ENCODE measurements around the gene S100A10.

S100A10 gene

DNA sequence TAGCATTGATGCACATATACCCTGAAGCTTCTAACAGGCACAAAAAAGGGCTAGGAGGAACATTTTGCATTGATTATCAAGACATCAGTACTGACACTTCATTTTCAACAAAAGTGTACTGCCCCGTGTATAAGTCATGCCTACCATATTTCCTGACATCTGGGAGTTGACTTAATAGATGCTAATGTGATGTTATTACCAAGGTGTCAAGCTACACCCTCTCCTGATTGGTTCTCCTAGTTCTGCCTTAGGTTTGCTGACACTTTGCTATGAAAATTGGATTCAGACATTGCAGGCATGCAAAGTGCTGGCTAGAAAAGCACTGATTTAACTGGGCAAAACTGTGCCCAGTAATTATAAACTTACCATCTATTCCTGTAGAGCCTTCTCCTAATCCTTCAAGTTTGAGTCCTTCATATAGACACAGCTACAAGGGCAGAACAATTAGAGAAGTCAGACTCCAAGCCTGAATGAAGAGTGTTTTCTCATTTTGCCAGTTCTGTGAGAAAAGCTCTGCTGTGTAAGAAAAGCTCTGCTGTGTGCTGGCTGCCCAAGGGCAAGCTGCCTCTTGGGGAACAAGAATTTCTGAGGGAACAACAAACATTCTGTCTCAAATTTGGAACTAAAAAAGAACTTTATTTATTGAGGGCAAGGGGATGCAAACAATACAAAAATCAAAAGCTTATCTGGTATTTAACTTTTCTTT is 11.2 kb downstream of the S100A10 start:
- TF ChIP-seq, protein P1, sequence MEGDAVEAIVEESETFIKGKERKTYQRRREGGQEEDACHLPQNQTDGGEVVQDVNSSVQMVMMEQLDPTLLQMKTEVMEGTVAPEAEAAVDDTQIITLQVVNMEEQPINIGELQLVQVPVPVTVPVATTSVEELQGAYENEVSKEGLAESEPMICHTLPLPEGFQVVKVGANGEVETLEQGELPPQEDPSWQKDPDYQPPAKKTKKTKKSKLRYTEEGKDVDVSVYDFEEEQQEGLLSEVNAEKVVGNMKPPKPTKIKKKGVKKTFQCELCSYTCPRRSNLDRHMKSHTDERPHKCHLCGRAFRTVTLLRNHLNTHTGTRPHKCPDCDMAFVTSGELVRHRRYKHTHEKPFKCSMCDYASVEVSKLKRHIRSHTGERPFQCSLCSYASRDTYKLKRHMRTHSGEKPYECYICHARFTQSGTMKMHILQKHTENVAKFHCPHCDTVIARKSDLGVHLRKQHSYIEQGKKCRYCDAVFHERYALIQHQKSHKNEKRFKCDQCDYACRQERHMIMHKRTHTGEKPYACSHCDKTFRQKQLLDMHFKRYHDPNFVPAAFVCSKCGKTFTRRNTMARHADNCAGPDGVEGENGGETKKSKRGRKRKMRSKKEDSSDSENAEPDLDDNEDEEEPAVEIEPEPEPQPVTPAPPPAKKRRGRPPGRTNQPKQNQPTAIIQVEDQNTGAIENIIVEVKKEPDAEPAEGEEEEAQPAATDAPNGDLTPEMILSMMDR (conservative IDR thresholded peaks at IDR 0.05; ENCODE audit: low read depth, low read length): no peak
- Histone ChIP-seq H4K20me1 (ENCODE audit: insufficient read depth) (no peaks in the 10 kb centered on the region), H3K4me2 (no peak overlapping the region), H2AFZ (ENCODE audit: low read depth) (no peak overlapping the region), H3K36me3 (ENCODE audit: insufficient read depth) (no peaks in the 10 kb centered on the region), H3K4me3 (IDR thresholded peaks at IDR 0.05; ENCODE audit: insufficient read depth, low read depth, low read length) (no peak overlapping the region), H3K27me3 (ENCODE audit: insufficient read depth, low read depth) (no peaks in the 10 kb centered on the region), H3K9ac (no peak overlapping the region), H3K27ac (no peak overlapping the region), H3K79me2 (ENCODE audit: insufficient read depth, low read depth) (no peaks in the 10 kb centered on the region), H3K4me1 (ENCODE audit: low read depth, poor library complexity, severe bottlenecking) (peaks cover 23% of the 10 kb centered on the region)

- TF ChIP-seq, protein P1 (conservative IDR thresholded peaks at IDR 0.05; ENCODE audit: low read depth, low read length): no peak
- H3K4me1 ChIP-seq (ENCODE audit: low read depth, poor library complexity, severe bottlenecking): peaks cover 23% of the 10 kb centered on the region
- H2AFZ ChIP-seq (ENCODE audit: low read depth): no peak overlapping the region
- H3K27ac ChIP-seq: no peak overlapping the region
- H3K36me3 ChIP-seq (ENCODE audit: insufficient read depth): no peaks in the 10 kb centered on the region
- H3K27me3 ChIP-seq (ENCODE audit: insufficient read depth, low read depth): no peaks in the 10 kb centered on the region
- H3K9ac ChIP-seq: no peak overlapping the region
- no peak overlapping the region for H3K4me2 ChIP-seq
- no peaks in the 10 kb centered on the region for H4K20me1 ChIP-seq (ENCODE audit: insufficient read depth)
- H3K4me3 ChIP-seq (IDR thresholded peaks at IDR 0.05; ENCODE audit: insufficient read depth, low read depth, low read length): no peak overlapping the region
- no peaks in the 10 kb centered on the region for H3K79me2 ChIP-seq (ENCODE audit: insufficient read depth, low read depth)
These were observed 12.5 kb downstream of the S100A10 start for GRCh38 chr1:151981178-151981525.

DNA sequence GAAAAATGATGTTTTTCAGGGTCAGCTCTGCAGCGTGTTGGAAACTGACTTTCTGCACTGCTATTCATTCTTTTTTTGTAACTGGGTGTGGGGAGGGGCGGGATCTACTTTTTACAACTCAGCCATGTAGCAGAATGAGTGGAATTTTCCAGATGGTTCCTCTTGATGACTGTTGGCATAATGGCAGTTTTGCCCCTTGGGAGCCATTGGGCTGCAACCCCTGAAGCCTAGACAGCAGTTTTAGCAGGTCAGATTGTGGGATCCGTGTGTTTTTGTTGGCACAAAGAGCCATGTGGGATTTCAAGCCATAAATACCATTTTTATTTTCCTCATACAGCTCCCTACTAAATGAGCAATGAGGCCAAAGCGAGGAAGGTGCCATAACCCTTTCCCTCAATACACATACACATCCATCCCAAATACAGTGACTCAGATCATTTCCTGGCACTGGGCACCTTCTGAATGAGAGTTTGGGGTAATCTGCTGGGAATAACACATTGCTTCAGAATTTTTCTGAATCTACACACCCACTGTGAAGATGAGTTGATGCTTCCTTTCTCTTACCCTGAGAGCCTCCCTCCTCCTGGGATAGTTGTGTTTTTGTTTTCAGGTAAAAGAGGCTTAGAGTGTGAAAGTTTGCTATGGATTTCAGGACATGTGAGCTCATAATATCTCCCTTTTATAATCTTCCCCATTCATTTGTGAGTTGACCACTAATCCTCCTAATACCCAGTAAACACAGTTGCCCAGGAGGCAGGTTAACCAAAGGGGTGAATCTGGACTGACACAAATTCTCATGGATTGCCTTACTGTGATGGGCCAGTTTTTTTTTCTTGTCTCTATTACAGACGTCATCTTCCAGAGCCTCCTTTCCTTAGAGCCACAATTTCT is 13.1 kb downstream of the S100A10 start:
- TF ChIP-seq, protein P1 (conservative IDR thresholded peaks at IDR 0.05; ENCODE audit: low read depth, low read length): no peak
- H3K9ac ChIP-seq: no peak overlapping the region
- peaks cover 20% of the 10 kb centered on the region for H3K4me1 ChIP-seq (ENCODE audit: low read depth, poor library complexity, severe bottlenecking)
- H3K4me3 ChIP-seq (IDR thresholded peaks at IDR 0.05; ENCODE audit: insufficient read depth, low read depth, low read length): no peak overlapping the region
- no peaks in the 10 kb centered on the region for H3K27me3 ChIP-seq (ENCODE audit: insufficient read depth, low read depth)
- no peaks in the 10 kb centered on the region for H4K20me1 ChIP-seq (ENCODE audit: insufficient read depth)
- H3K4me2 ChIP-seq: no peak overlapping the region
- H3K36me3 ChIP-seq (ENCODE audit: insufficient read depth): no peaks in the 10 kb centered on the region
- no peak overlapping the region for H3K27ac ChIP-seq
- H2AFZ ChIP-seq (ENCODE audit: low read depth): no peak overlapping the region
- H3K79me2 ChIP-seq (ENCODE audit: insufficient read depth, low read depth): no peaks in the 10 kb centered on the region

GRCh38 chr1:151978922-151979321 is 14.7 kb downstream of the S100A10 start:
- no peak overlapping the region for H3K9ac ChIP-seq
- no peak overlapping the region for H2AFZ ChIP-seq (ENCODE audit: low read depth)
- H3K4me2 ChIP-seq: no peak overlapping the region
- no peaks in the 10 kb centered on the region for H3K36me3 ChIP-seq (ENCODE audit: insufficient read depth)
- no peaks in the 10 kb centered on the region for H4K20me1 ChIP-seq (ENCODE audit: insufficient read depth)
- no peak overlapping the region for H3K27ac ChIP-seq
- peaks cover 4% of the 10 kb centered on the region for H3K4me1 ChIP-seq (ENCODE audit: low read depth, poor library complexity, severe bottlenecking)
- no peaks in the 10 kb centered on the region for H3K79me2 ChIP-seq (ENCODE audit: insufficient read depth, low read depth)
- no peaks in the 10 kb centered on the region for H3K27me3 ChIP-seq (ENCODE audit: insufficient read depth, low read depth)
- TF ChIP-seq, protein P1 (conservative IDR thresholded peaks at IDR 0.05; ENCODE audit: low read depth, low read length): no peak
- H3K4me3 ChIP-seq (IDR thresholded peaks at IDR 0.05; ENCODE audit: insufficient read depth, low read depth, low read length): no peak overlapping the region

Measured in KMS-11 (cell line).